GM21825 (cell line): ENCODE measurements around the gene DENND6B.

Experiments used
- ATAC-seq: cut with Tn5 transposase; IDR thresholded peaks from one replicate; pipeline ENCODE4 v1.9.1; 2021; ENCODE audit warnings: mild to moderate bottlenecking, moderate library complexity; ENCODE audit not compliant: unreplicated experiment

Gene DENND6B

DNA sequence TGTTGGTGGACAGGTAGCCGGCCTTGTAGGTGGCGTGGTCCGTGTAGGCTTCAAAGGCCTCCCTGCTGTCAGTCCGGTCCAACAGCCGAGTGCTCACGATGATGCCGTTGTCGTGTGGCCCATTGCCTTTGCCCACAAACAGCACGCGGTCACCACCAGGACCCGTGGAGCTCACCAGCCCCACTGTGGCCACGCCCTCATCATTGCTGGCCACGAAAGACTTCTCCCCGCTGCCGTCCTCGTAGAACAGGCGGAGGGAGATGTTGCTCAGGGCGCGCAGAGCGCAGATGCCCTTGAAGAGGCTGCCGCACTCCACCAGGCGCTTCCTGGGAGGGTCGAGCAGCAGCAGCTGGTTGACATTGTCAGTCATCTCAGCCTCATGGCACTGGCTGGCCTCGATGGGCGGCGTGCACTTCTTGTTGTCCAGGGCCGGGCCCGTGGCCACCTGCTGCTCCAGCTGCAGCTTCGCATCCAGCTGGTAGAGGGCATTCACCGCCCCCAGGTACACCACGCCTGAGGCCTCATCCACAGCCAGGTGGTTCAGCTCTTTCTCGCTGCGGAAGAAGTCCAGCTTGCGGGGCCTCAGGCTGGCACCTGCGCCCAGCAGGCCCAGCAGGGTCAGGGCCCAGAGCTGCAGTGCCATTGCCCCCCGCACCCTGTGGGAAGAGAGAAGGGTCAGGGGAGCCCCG is 36.7 kb downstream of the DENND6B start:
- no peak for ATAC-seq

DNA sequence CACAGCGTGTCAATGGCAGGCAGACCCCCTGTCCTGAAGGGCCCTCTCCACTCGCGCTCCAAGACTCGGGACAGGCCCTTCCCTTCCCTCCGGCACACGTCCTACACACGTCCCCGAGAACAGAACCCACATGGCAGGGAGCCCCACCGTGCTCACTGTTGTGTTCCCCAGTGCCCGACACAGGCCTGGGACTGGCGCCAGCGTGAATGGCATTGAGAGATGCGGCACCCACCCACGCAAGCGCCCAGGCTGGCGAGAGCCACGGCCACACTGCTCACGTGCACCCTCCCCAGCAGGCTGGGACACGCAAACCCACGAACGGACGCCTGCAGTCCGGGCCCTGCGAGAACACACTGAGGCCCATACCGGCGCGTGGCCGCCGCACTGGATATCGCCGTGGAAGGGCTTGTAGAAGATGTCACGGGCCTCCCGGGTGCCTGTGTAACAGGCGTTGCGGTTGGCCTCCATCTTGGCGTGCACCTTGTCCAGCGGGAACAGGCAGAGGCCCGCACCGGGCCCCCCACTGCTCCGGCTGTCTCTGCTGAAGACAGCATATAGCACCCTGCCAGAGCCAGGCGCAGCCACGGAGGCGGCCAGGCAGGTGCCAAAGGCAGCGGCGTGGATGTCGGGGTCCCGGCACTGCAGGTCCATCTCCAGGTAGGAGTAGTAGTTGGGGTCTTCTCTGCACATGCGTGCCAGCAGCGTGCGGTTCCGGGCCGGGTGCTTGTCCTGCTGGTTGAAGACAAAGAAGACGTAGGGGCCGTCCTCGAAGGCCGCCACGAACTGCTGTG is 37.5 kb downstream of the DENND6B start:
- no peak for ATAC-seq

DNA sequence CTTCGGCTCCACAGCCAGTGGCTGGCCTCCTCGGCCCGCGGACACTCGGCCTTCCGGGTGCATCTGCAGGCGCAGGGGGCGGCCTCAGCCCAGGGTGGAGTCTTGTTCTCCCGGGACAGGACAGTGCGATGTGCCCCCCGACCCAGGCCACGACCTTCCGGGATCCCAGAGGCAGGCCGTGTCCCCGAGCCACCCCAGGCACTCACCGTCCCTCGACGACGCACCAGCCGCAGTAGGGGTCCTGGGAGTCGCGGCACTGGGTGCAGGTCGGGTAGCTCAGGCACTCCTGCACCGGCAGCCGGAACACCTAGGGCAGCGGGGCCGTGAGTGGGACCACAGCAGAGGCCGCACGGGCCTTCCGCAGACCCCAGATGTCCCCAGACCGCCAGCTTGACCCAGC is 39.1 kb downstream of the DENND6B start:
- ATAC-seq: no peak

DNA sequence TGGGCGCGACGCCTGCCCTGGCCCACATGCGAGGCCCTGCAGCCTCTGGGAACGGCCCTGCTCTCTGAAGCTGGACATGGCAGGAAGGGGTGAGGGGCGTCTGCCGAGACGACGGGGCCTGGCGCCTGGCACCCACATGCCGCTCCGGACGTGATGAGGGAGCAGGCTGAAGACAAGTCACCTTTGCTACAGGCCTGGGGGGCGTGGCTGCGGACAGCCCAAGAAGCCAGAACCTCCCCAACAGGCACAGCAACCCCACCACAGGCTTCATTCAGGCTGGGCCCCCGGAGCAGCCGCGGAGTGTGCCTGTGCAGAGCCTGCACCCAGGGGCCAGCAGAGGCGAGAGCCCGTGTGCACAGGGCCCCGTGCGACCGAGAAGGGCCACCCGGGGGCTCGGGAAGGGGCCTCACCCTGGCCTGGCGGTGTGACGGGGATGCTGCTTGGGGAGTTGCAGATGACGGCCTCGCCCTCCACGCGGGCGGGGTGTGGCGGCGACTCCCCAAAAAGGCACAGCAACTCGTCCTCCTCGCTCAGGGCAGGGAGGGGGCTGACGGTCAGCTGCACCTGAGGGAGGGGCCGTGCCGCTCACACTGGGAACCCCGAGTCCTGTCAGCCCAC is 40.0 kb downstream of the DENND6B start:
- ATAC-seq: no peak

DNA sequence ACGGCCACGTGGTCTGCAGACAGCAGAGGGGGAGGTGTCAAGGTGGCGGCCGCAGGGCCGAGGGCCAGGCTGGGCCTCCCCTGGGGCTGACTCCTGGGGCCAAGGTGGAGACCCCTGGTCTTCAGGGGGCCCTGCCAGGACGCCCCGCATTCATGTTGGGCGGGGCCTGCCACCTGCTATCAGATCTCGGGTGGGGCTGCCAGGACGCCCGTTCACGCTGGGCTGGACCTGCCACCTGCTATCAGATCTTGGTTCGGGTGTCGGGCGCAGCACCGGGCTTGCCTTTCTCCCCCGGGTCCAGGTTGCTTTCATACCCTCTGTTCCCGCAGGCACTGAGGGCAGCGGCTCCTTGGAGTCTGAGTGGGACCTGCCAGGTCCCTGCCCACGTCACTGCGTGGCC is 40.5 kb downstream of the DENND6B start:
- ATAC-seq: no peak

DNA sequence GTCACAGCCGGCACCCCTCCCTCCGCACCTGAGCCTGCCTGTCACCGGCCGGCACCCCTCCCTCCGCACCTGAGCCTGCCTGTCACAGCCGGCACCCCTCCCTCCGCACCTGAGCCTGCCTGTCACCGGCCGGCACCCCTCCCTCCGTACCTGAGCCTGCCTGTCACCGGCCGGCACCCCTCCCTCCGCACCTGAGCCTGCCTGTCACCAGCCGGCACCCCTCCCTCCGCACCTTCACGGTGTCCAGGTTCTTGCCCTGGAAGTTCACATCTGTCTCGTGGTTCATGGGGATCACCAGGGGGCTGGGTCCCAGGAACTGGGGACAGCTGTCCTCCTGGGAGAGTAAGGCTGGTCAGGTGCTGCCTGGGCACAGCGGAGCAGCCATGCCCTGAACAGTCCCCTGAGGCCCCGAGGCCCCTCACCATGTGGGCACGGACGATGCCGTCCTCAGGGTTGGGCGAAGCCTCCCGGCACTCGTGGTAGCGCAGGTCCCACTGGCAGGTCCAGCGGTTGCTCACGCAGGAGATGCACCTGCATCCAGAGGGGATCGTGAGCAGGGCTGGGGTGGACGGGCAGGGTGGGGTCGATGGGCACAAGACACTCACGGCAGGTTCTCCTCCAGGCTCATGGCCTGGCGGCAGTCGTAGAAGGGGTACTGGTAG is 41.1 kb downstream of the DENND6B start:
- ATAC-seq: no peak

DNA sequence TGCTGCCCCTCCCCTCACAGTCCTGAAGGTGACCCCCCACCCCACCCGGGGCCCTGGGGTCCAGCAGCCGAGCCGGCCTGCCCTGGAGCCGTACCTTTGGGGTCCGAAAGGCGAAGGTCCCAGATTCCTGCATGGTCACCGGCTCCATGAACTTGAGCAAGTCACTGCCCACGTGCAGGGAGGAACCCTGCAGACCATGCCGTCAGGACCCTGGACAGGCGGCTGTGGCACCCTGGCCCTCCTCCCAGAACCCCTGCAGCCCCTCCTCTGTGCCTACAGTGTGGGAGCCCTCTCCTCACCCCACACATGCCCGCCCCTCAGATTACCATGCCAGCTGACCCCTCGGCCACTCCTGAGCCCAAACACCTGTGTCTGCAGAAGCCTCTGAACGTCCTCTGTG is 42.3 kb downstream of the DENND6B start:
- no peak for ATAC-seq

DNA sequence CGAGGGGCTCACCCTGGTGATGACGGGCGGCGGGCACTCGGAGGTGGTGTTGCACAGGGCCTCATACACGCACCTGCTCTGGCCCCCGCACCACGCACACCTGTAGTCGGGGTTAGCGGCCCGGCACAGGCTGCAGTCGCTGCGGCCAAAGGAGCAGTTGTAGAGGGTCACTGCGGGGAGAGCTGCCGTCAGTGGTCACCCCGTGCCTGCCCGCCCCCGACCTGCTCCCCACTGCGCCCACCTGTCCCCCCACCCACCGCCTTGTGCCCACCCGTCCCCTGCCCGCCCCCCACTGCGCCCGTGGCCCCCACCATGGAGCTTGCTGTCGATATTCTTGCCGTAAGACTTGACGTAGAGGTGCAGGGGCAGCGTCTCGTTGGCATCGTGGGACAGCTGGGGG is 43.0 kb downstream of the DENND6B start:
- ATAC-seq: no peak

DNA sequence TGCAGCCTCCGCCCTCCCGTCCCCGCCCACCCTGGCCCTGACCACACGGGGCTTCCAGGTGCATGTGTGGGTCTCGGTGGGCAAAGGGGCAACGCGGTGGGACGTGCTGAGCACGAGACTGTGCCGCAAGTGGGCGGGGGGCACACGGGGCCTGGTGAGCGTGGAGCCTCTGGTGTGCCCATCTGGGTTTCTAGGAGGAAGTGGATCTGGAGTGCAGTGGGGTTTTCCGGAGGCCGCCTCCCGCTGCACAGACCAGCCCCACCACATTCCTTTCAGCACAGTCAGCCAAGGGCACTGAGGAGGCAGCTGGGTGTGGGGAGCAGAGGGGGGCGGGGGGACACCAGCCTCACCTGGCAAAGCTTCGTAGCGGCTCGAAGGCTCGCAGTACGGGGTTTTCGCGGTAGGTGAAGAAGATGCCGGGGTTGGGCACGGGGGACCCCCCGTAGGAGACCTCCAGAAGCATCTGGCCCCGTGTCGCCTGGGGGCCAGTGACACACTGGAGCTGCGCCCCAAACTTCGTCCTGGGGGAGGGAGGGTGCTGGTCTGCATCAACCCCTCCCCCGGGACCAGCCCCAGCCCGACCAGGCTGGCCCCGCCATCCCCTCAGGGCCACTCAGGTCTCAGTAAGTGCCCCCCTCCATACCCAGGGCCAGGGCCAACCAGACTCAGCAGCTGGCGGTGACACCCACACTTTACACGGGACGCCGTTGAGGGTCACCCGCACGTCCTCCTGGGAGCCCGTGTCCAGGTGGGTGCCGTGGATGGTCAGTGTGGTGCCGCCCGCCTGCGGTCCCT is 44.3 kb downstream of the DENND6B start:
- no peak for ATAC-seq

DNA sequence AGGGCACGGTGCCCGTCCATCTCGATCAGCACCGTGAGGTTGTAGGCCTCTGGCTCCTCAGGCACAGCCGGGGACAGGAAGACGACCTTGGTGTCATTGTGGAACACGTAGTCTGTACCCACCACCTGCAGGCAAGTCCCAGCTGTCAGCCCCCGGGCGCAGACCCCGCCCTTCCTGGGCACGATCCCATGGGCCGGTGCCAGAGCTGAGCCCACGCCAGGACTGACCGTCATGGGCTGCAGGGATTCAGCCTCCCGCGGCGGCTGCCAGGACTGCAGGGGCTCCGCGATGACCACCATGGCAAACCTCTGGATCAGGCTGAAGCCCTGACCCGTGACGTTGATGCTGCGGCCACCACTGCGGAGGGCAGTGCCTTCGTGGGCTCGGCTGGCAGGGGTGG is 44.9 kb downstream of the DENND6B start:
- ATAC-seq: no peak

DNA sequence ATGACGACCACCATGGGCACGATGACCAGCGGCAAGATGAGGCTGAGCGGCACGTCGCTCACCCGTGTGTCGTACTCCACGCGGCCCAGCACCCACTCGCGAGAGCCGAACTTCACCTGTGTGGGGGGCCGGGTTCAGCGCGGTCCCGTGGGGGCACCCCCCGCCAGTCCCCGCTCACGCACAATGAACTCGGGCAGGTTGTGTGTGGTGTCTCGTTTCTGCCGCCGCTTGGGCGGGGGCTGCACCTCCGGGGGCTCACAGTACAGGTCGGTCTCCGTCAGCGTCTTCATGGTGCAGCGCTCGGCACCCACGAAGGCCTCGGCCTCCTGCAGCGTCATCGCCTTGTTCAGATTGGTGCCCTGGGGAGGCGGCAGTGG is 45.4 kb downstream of the DENND6B start:
- ATAC-seq: no peak

DNA sequence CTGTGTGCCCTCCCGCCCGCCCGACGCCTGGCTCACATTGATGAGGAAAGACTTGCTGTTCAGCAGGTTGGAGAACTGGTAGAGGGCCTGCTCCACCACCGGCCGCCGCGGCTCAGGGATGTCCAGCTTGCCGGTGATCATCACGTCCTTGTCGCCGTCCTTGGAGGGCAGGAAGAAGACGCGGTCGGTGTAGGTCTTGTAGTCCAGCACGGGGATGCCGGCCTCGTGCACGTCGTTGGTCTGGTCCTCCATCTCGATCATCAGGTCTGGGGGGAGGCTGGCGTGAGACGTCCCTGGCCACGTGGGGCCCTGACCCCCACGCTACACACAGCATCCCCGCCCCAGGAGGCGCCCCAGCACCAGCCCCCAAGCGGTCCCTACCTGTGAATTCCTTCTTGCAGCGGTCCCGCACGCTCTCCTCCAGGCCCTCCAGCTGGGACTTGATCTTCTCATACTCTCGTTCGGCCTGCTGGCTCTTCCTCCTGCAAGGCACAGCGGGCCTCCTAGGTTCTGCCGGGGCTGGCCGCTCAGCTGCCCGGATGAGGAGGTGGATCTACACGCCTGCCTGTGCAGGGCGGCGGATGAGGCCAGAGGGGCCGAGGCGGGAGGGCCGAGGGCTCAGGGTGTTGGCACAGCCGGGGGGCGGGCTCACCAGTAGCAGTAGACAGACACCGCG is 46.0 kb downstream of the DENND6B start:
- no peak for ATAC-seq

DNA sequence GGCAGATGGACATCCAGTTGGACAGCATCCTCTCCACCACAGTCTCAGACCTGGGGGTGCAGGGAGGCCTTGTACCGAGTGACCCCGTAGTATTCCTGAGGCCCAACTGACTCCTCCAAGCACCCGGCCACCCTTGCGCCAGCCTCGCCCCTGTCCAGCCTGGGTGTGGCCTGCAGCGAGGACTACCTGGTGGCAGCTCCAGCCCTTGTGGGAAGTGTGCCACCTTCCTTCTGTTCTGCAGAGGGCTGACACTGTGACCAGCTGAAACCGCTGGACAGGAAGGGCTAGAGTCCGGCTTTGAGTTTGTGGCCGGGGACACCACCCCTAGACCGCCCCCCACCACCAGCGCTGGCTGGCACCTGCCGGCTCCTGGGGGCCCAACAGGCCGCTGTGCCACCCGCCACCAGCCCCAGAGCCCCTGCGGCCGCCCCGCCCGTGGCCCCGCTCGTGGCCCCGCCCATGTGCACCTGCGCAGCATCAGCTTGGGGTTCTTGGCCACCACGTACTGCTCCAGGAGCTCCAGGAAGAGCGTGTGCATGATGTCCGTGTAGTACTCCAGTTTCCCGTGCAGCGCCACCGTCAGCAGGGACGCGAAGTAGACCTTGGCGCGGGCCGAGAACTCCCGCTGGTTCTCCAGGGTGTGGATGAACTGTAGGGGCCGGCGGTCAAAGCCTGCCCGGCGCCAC is 46.6 kb downstream of the DENND6B start:
- no peak for ATAC-seq

DNA sequence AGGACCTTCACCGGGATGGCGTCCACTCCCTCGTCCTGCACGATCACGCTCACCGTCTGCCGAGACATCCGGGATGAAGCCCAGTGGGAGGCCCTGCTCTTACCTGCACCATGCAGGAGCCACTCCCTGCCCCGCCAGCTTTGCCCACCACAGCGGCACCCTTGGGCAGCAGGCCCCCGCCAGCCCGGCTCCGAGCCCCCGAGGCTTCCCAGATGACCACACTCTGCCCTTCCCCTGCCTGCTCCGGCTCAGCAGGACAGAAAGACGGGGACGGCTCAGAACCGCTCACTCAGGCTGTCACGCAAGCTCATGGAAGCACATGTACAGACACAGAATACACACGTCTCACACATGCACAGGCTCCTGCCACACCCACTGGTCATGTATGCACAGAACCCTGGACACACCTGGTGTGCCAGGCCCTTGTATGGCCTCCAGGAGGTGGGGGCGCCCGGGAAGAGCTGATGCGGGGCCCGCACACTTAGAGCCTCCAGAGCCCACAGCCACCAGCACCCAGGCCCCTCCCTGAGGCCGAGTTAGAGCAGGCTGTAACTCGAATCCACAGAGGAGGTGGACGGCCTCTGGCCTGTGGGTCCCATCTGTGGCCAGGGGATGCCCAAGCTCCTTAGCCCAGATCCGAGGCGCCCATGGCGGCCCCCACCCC is 47.7 kb downstream of the DENND6B start:
- no peak for ATAC-seq

DNA sequence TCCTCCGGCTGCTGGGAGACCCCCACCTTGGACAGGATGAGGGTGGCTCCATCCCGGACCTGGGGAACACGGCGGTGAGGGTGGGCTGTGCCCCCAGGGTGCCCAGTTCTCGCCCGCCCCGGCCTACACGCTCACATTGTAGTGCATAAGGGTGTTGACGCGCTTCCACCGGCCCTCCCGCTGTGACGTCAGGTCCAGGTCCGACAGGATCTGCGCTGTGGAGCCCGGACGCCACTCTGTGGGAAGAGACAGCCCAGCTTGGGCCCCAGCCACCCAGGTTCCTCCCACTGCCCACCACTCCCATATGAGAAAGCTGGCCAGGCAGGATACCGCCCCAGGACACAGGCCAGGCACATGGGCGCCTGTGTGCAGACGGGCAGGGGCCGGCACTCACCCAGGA is 48.4 kb downstream of the DENND6B start:
- ATAC-seq: no peak

DNA sequence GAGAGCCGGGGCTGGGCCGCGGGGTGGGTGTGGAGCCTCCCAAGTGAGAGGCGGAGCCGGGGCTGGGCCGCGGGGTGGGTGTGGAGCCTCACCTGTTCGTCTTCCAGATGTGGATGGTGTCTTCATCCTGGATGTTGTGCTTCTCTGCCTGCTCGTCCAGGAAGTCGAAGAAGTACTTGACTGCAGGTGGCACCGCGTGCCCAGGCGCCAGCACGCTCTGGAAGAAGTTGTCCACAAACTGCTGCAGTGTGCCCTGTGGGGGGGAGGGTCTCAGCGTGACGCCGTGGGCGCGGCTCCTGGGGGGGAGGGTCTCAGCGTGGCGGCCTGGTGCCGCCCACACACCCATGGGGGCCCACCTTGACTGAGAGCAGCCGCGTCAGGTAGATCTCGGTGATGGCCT is 49.1 kb downstream of the DENND6B start:
- ATAC-seq: no peak

DNA sequence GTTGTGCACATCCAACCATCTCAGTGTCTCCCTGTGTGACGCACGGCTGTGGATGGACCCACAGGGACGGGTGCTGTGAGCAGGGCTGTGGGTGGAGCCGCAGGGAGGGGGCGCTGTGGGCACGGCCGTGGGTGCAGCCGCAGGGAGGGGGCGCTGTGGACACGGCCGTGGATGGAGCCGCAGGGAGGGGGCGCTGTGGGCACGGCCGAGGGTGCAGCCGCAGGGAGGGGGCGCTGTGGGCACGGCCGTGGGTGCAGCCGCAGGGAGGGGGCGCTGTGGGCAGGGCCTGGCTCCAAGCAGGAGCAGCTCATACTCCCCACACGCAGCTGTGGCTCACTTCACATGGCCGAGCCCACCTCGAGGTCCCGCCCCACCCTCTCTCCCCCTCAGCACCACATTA is 50.7 kb downstream of the DENND6B start:
- peak; percentile 38 for ATAC-seq

DNA sequence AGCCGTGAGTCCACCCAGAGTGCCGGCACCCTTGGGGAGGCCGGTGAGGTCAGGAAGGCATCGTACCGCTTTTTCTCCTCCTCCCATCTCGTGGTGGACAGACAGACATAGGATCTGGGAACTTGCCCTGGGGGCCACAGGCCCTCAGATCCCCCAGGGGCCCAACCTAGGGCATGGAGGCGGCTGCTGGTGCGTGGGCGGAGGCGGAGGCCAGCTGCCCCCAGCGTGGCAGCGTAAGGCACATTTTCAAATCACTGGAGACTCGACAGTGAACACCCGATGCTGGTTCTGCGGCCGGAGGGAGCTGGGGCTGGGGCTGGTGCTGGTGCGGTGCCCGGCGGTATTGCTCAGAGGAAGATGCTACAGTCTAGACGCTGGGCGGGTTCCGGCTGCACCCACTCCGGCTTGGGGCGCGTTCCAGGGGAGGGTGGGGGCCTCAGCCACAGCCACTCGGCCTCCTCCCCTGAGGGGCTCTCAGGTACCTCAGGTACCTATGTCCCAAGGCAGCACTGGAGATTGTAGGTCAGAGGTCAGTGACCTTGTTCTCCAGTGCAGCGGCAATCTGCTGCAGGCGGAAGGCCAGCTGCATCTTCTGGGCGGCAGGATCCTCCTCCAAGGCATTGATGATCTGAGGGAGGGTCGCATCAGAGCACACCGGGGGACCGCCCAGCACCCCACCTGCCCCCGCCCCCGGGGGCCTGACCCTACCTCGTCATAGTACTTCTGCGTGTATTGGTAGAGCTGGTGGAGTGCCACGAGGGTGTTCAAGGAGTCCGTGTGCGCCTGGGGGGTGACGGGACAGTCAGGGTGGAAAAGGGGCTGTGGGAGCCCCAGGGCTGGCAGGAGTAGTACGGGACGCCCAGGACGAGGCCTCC is 51.4 kb downstream of the DENND6B start:
- no peak for ATAC-seq
